ENCODE results near the gene DDX6.
"Not testable (repeated sequence)": the region's sequence is repeated elsewhere in the genome, so short reads cannot be mapped to it uniquely, and the experiment has no call there.

The DDX6 gene

DNA sequence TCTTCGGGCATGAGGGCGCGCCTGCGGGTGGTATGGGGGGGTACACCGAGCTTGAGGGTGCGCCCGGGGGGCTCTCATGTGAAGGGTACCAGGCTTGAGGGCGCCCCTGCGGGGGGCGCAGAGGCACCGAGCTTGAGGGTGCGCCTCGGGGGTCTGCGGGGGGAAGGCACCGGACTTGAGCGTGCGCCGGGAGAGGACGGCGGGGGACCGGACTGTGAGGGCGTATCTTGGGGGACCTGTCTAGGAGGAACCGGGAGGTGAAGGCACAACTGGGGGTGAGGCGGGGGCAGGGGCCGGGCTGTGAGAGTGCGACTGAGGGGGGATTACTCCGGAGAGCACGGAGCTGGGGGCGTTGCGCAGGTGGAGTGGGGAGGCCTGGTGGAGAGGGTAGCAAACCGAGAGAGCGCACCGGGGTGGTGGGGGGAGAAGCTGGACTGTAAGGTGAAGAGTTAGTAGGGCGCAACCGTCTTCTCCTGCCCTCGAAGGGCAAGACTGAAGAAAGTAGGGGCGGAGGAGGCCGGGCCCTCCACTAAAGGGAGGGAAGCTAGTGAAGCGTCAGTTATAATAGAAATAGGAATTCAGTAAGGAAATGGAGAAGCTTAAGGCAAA lies 1.1 kb upstream of the DDX6 start:
- no peak for DNase-seq (ENCODE audit: low read depth in 2 of 2)

GRCh38 chr11:118790357-118791110 lies 430 bp downstream of the DDX6 start:
- peak in 1 of 2 donors; percentile 47 for DNase-seq (ENCODE audit: low read depth in 2 of 2)

- DNase-seq (ENCODE audit: low read depth in 2 of 2), result no peak
These were observed 1.2 kb downstream of the DDX6 start for GRCh38 chr11:118789501-118790356.

DNA sequence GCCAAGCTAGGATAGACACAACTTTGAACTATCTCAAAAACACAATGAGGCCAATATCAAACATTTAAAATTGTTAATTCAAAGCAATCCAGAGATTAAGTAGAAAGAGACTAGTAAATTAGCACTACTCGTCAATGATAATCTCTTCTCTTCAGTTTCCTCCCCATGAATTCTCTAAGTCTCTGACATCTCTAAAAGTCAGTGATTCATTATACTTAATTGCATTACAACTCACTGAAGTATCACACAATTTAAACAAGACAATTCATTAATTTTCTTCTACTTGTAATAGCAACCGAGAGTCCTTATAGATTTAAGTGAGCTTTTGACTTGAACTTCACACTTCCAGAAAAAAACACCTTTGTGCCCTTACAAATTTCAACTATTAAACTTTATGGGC lies 4.3 kb downstream of the DDX6 start:
- DNase-seq (ENCODE audit: low read depth in 2 of 2), result no peak

DNA sequence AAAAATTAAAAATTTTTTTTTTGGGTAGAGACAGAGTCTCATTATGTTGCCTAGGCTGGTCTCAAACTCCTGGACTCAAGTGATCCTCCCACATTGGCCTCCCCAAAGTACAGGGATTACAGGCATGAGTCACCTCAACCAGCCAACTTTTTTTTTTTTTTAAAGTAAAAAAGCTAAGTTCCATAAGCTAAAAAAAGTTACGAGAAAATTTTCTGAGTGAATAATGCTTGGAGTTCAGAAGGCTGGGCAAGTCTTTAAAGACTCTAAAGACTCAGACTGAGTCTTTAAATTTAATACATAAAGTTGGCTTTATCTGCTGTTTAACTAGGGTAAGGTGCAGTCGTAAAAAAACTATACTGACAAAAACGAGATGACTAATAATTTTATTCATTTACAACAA lies 5.6 kb downstream of the DDX6 start:
- DNase-seq (ENCODE audit: low read depth in 2 of 2), result no peak

GRCh38 chr11:118783724-118784495 lies 7.1 kb downstream of the DDX6 start:
- DNase-seq (ENCODE audit: low read depth in 2 of 2), result no peak

GRCh38 chr11:118783324-118783723 lies 7.6 kb downstream of the DDX6 start:
- DNase-seq (ENCODE audit: low read depth in 2 of 2), result not testable (repeated sequence)

- no peak for DNase-seq (ENCODE audit: low read depth in 2 of 2)
These were observed 12.1 kb downstream of the DDX6 start for GRCh38 chr11:118778898-118779297.

DNA sequence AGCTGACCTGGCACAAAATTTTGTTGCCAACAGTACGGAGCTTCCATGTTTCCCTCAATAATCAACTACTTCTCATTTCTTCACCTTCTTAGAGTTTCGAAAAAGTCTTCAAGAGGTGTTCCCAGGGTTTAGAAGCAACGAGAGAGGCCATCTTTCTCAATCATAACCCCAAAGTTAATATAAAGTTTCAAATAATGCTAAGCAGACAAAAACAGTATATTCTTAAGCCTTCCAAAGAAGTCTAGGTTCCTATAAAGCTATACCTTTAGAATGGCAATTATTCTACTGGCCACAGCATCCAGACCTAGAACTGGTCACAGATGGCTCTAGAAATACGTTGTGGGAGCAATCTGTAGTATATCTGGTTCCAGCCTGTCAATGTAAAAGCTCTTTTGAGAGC lies 16.9 kb downstream of the DDX6 start:
- no peak for DNase-seq (ENCODE audit: low read depth in 2 of 2)

- no peak for DNase-seq (ENCODE audit: low read depth in 2 of 2)
These were observed 19.2 kb downstream of the DDX6 start for GRCh38 chr11:118771547-118772288.

- no peak for DNase-seq (ENCODE audit: low read depth in 2 of 2)
These were observed 22.3 kb downstream of the DDX6 start for GRCh38 chr11:118768690-118769089.

DNA sequence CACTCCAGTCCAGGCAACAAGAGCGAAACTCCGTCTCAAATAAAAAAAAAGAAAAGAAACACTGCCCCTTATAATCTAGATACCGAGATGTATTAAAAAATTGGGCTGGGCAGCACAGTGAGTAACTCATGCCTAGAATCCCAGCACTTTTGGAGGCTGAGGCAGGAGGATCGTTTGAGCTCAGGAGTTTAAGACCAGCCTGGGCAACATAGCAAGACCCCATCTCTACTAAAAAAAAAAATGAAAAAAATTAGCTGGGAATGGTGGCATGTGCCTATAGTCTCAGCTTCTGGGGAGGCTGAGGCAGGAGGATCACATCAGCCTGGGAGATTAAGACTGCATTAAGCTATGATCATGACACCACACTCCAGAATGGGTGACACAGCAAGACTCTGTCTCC lies 24.9 kb downstream of the DDX6 start:
- no peak for DNase-seq (ENCODE audit: low read depth in 2 of 2)

DNA sequence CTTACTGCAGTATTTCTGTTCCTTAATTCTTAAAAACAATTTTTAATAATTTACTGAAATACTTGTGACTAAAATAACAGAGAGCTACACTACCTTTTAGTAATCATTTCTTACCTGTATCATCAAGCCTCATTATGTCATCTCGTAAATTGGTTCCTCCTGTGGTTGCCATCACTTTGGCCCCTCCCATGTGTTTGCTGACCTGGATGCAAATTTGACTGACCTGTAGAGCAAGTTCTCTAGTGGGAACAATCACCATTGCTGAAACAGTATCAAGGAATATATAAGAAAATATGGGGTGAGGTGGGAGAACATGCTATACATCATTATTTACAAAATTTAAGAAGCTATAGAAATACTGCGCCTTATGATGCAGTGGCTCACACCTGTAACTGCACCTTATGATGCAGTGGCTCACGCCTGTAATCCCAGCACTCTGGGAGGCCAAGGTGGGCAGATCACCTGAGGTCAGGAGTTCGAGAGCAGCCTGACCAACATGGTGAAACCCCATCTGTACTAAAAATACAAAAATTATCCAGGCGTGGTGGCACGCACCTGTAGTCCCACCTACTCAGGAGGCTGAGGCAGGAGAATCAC lies 25.8 kb downstream of the DDX6 start:
- not testable (repeated sequence) for DNase-seq (ENCODE audit: low read depth in 2 of 2)

- DNase-seq (ENCODE audit: low read depth in 2 of 2), result no peak
These were observed 27.9 kb downstream of the DDX6 start for GRCh38 chr11:118763041-118763440.

GRCh38 chr11:118761981-118762380 lies 29.0 kb downstream of the DDX6 start:
- not testable (repeated sequence) for DNase-seq (ENCODE audit: low read depth in 2 of 2)

DNA sequence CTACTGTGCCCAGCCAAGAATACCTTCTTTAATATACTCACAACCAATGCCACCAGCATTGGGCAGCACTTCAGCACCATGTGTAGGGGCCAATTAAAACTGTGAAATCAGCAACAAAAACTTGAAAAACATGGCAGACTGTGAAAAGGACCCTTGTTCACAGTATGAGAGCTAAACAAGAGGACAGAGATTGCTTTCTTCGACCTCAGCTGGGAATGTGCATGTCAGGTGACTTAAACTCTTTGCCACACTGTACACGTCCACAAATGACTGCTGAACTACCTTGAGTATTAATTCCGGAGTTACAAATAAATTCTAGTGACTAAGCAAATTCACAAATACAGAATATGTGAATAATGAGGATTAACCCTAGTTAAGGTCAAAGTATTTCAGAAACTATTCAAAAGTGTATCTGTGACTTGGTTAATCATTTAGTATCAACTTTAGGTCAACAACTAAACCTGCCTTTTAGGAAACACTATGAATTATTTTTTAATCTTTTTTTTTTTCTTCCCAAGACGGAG lies 33.0 kb downstream of the DDX6 start:
- no peak for DNase-seq (ENCODE audit: low read depth in 2 of 2)

DNA sequence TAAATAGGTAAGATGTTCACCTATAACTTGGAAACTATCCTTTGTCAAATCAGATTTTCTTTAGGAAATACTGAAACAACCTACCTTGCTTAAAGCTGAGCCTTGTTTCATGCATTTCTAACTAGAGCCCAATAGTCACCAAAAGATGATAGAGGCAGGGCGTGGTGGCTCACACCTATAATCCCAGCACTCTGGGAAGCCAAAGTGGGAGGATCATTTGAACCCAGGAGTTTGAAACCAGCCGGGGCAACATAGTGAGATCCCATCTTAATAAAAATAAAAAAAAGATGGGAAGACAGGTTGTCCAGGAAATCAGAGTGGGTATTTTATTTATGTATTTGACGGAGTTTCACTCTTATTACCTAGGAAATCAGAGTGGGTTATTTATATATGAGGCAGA lies 38.3 kb downstream of the DDX6 start:
- DNase-seq (ENCODE audit: low read depth in 2 of 2), result no peak

DNA sequence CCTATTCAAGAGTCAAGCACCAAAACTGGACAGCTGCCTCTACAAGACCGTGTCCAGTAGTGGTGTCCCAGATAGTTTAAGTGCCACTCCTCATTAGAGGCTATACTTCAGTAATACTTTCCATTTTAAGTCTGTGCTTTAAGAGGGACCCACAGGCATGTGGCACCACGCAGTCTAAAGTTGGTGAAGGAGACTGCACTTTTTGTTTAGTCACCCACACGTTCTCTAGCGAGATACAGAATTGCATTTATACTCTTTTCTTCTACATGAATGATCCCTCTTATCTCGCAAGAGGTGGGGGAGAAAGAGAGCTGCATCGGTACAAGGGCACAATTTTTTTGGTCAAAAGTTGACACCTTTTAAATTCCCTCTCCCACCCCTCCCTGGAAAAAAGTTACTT lies 41.5 kb downstream of the DDX6 start:
- DNase-seq (ENCODE audit: low read depth in 2 of 2), result no peak

GRCh38 chr11:118748056-118748455 lies 42.9 kb downstream of the DDX6 start:
- DNase-seq (ENCODE audit: low read depth in 2 of 2), result no peak

- no peak for DNase-seq (ENCODE audit: low read depth in 2 of 2)
These were observed 43.9 kb downstream of the DDX6 start for GRCh38 chr11:118746988-118747585.

Data from stimulated activated CD8-positive, alpha-beta memory T cell treated with anti-CD3 and anti-CD28 coated beads, Interleukin-7, amount 100 ng/mL, for 1 hour (primary cell).